NOMO-1 (cell line): ENCODE data around the gene PRDM15.
A peak's percentile ranks its signal among the peaks of the same experiment; 100 is the strongest.

Source experiments
- DNase-seq, 2 experiments: peaks; one replicate each; lab custom pipeline; 2025; ENCODE audit not compliant: unreplicated experiment in 2 of 2; lab: John Stamatoyannopoulos, UW

The PRDM15 gene

GRCh38 chr21:41828884-41829360 is 50.2 kb downstream of the PRDM15 start:
- no peak for DNase-seq

- DNase-seq: no peak
These were observed 50.9 kb downstream of the PRDM15 start for GRCh38 chr21:41827951-41828883.

- DNase-seq: no peak
These were observed 53.3 kb downstream of the PRDM15 start for GRCh38 chr21:41825881-41826280.

GRCh38 chr21:41825216-41825615 is 53.9 kb downstream of the PRDM15 start:
- no peak for DNase-seq

- no peak for DNase-seq
These were observed 54.5 kb downstream of the PRDM15 start for GRCh38 chr21:41824466-41825207.

- DNase-seq: no peak
These were observed 55.2 kb downstream of the PRDM15 start for GRCh38 chr21:41823906-41824305.

DNA sequence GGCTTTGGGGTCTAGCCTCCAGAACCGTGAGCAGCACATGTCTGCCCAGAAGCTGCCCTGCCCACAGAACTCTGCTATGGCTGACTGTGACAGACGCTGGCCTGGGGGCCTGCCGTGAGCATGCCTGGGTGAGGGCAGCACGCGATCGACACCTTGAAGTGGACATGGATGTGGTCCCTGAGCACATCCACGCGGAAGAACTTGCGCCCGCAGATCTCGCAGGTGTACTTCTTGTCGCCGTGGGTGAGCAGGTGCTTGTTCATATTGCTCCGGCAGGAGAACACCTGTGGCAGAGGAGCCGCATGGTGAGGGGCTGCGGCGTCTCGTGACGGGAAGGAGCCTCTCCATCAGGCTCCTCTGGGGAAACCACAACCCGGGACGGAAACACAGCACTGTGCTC is 56.0 kb downstream of the PRDM15 start:
- no peak for DNase-seq

DNA sequence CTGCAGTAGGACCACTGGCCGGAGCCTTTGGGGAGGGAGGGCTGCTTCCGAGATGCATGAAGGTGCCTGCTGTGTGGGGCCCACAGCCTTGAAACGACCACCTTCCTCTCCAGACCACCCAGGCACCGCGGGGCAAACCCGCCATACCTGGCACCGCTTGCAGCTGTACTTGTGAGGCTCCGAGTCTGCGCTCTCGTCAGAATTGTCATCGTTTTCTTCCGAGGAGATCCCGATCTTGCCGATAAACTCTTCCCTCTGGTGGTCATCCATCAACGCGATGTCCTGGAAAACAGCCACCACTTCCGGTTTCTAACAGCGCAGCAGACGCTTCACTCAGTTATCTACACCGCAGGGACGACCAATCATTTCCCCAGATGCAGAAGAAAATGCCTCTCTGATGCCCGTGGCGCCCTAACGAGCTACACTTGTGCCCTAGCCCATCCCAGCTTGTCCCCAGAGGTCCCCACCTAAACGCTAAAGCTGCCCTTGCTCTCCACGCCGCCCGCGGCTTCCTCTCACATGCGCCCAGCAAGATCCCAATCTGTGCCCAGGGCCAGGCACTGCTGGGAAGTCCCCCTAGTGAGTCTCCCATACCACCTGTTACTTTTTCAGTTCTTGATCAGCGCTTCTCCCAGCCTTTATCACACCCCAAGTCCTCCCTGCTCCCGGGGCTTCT is 57.2 kb downstream of the PRDM15 start:
- no peak for DNase-seq

GRCh38 chr21:41821081-41821755 is 57.9 kb downstream of the PRDM15 start:
- no peak for DNase-seq

DNA sequence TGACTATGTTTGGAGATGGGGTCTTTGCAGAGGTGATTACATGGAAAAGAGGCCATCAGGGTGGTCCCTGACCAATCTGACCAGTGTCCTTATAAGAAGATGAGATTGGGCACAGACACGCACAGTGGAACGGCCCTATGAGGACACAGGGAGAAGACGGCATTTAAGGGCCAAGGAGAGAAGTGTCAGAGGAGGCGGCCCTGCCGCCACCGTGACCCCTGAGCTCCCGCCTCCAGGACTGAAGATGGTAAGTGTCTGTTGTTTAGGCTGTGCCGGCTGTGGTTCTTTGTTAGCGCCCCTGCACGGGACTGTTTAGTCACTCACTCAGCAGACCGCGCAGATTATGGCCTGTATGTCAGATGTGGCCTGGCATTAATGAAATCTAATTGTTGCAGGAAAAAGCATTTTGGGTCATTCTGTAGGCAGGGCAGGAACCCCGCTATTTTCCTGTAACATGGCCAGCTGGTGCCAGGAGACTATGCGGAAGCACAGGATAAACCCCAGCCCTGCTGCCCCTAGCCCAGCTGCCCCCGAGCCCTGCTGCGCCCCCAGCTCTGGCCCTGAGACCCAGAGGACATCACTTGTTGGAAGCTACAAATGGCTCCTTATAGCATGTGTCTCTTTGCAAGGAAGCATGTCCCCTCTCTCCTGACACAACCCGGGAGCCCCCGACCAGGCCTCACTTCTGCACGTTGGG is 58.6 kb downstream of the PRDM15 start:
- DNase-seq: no peak

DNA sequence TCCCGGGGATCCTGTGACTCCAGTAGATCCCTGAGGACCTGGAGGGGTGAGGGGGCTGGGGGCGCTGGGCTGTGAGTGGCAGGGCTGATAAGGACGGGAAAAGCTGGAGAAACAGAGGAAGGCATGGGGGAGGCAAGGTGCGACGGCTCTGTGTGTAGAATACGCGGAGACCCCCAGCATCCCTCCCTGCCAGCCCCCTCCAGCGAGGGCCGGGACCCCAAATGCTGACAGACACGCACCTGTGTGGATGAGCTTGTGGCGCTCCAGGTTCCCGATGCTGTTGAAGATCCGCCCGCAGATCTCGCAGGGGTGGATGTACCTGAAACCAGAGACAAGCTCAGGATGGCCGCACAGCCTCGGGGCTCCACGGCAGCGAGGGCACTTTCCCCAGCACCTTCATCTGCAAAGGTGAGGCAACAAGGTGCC is 59.3 kb downstream of the PRDM15 start:
- no peak for DNase-seq

GRCh38 chr21:41819236-41819855 is 59.8 kb downstream of the PRDM15 start:
- DNase-seq: no peak

DNA sequence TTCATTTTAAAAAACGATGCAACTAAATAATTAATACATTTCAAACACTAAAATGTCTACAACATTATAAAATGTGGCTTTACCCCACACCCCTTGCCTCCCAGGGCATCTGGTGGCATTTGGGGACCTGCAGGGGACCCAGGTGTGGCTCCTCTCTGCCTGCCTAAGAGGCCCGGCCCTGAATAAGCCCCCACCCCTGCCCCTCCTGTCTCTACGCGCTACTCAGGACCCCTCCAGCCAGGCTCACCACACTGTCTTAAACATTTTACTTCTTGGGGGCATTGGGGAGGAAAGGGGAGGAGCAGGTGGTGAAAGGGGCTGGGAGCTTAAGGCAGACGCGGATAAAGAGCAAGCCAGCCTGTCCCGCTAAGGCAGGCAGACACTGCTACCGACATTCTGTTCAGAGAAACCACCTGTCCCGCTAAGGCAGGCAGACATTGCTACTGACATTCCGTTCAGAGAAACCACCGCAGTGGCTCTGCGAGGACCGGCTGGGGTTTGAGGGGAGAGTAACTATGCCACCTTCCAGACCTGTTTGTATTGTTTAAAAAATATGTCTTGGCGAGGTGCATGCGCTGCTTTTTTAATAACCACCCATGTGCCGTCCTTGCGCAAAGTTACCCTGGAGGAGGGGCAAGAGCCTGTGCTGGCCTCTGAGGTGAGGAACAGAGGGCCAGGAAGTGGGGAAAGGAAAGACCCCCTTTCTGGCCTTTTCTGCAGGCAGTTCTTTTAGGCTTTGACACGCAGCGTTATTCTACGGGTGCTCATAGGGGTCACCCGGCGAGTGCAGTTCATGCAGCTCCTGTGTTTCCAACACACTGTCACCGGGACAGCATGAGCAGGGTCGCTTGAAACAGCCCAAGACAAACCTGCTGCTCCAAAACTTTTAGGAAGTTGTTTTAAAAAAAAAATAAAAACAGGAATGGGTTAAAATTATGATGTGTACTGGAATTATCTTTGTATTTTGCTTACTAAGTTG is 61.0 kb downstream of the PRDM15 start:
- no peak for DNase-seq

DNA sequence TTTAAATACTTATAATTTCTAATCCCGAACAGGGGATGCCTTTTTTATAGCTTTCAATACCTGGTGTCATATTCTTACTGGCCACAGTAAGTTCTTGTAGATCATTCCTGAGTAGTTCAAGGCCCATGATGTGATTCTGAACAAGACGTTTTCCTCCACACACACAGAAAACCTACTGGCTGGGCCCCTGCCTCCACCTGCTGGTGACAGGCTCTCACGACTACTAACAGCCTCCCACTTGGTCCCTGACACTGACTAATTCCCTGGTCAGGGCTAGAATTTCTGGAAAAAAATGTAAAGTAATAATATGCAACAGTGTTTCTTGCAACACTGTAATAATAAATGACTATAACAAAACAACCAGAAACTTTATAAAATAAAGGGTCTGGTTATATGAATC is 61.9 kb downstream of the PRDM15 start:
- peak; percentile 11 to 22 for DNase-seq

- peak; percentile 7 to 8 for DNase-seq
These were observed 62.5 kb downstream of the PRDM15 start for GRCh38 chr21:41816583-41817165.

DNA sequence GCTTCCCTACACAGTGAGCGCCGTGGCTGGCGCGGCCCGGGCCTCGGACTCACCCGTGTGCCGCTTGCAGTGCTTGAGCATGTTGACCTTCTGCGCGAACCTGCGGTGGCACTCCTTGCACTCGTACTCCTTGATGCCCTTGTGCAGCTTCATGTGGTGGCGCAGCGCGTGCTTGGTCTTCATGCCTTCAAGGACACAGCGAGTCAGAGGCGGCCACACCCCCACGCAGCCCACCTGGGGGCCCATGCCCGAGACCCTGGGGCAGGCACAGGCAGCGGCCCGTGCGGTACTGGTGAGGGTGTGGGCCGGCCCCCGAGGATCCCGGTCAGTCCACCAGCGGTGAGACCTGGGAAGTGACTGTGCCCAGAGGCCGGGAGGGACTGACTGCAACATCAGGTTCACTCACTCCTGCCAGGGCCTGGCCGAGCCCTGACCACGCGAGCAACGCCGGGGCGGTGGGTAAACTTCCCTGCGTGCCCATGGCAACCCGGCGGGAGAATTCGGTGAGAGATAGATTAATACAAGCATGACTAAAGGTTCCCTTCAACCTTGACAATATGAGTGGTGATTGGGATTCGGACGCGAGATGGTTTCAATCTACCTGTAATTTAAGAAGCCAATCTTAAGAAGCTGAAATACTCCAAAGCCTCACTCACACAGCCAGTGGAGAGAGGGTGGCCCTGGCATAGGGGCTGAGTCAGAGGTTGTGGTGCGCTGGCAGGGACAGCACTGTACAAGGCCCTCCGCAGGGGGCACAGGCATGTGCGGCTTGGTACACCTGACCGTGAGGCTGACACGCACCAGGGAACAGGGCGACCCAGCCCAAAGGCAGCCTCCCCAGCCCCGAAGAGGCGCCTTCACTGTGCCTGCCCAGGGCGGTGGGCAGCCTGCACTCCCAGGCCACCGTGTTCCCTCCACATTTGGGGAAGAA is 63.2 kb downstream of the PRDM15 start:
- DNase-seq: no peak

DNA sequence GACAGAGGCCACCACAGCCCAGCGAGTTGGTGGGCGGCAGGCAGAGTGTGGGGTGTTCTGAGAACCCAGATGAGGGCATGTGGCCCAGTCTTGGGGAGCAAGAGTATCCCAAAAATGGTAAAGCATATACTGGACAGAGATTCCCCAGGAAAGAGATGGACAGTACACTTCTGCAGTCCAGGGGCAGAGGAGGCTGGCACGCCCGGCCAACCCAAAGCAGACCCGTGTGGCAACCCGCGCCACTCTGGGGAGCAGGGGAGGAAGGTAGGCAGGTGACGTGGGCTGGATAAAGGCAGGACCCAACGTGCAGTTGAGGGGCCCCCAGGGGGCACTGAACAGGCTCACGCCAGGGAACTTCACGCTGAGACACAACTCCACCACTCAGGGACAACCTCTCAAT is 65.9 kb downstream of the PRDM15 start:
- DNase-seq: no peak
